Medulla oblongata (tissue), 1 donor: ENCODE measurements around the gene TBL1X.
A peak's percentile ranks its signal among the peaks of the same experiment; 100 is the strongest.
"Not testable (repeated sequence)": the region's sequence is repeated elsewhere in the genome, so short reads cannot be mapped to it uniquely, and the experiment has no call there.

Source experiments
- DNase-seq: peaks from one replicate; pipeline ENCODE4 v3.0.0-alpha.2; 2015; ENCODE audit errors: extremely low spot score

Gene TBL1X

GRCh38 chrX:9464435-9465371 is at the start of gene TBL1X:
Gene TBL1X, plus strand, starts transcription at chrX:9465058. Its CDS starts 188,529 bp downstream, at chrX:9653587.
- peak; percentile 30 for DNase-seq

- DNase-seq, result no peak
Measured at GRCh38 chrX:9416562-9417348, 48.1 kb upstream of the TBL1X start.

GRCh38 chrX:9418262-9418661 is 46.6 kb upstream of the TBL1X start:
- DNase-seq, result no peak

- DNase-seq, result no peak
Measured at GRCh38 chrX:9420275-9421265, 44.3 kb upstream of the TBL1X start.

- no peak for DNase-seq
Measured at GRCh38 chrX:9429767-9430166, 35.1 kb upstream of the TBL1X start.

- DNase-seq, result no peak
Measured at GRCh38 chrX:9430346-9430921, 34.4 kb upstream of the TBL1X start.

- no peak for DNase-seq
Measured at GRCh38 chrX:9431281-9431680, 33.6 kb upstream of the TBL1X start.

- no peak for DNase-seq
Measured at GRCh38 chrX:9433596-9433995, 31.3 kb upstream of the TBL1X start.

- no peak for DNase-seq
Measured at GRCh38 chrX:9434051-9434550, 30.8 kb upstream of the TBL1X start.

GRCh38 chrX:9435086-9435485 is 29.8 kb upstream of the TBL1X start:
- not testable (repeated sequence) for DNase-seq

- DNase-seq, result no peak
Measured at GRCh38 chrX:9436812-9437211, 28.0 kb upstream of the TBL1X start.

GRCh38 chrX:9438933-9439494 is 25.8 kb upstream of the TBL1X start:
- no peak for DNase-seq

GRCh38 chrX:9440116-9440844 is 24.6 kb upstream of the TBL1X start:
- DNase-seq, result no peak

- DNase-seq, result peak; percentile 4
Measured at GRCh38 chrX:9442056-9442455, 22.8 kb upstream of the TBL1X start.

- DNase-seq, result no peak
Measured at GRCh38 chrX:9443327-9443726, 21.5 kb upstream of the TBL1X start.

- no peak for DNase-seq
Measured at GRCh38 chrX:9447906-9448305, 17.0 kb upstream of the TBL1X start.

GRCh38 chrX:9456250-9457074 is 8.4 kb upstream of the TBL1X start:
- DNase-seq, result no peak

GRCh38 chrX:9458034-9458433 is 6.8 kb upstream of the TBL1X start:
- DNase-seq, result not testable (repeated sequence)

GRCh38 chrX:9458516-9459078 is 6.3 kb upstream of the TBL1X start:
- DNase-seq, result no peak
